Brain microvascular endothelial cell (primary cell): Measurements from ENCODE around the gene HMGN3.

Experiments
- DNase-seq: peaks from one replicate; pipeline ENCODE4 v3.0.0-alpha.2; 2020
- H3K27ac ChIP-seq: fragments of 250-450 bp; sonication (Bioruptor Pico); 2 replicates; pipeline ENCODE4 v1.5.1; 2020; ENCODE audit warnings: mild to moderate bottlenecking, moderate library complexity
- H3K27me3 ChIP-seq: fragments of 250-450 bp; sonication (Bioruptor Pico); replicated peaks from 2 replicates; pipeline ENCODE4 v1.5.1; 2020; ENCODE audit warnings: mild to moderate bottlenecking
- H3K36me3 ChIP-seq: fragments of 250-450 bp; sonication (Bioruptor Pico); replicated peaks from 2 replicates; pipeline ENCODE4 v1.5.1; 2020; ENCODE audit warnings: mild to moderate bottlenecking
- H3K4me3 ChIP-seq: 2 replicates; pipeline ENCODE4 v1.5.1; 2011; ENCODE audit warnings: low read depth, mild to moderate bottlenecking, control low read depth, low read length, moderate library complexity
- in situ Hi-C: cut with HindIII; loops from 2 replicates; pipeline ENCODE4 v1.10.0; 2017; ENCODE audit warnings: low sequenced_read_pairs, low pct_ligation_motif_present
- TF ChIP-seq, protein P1 (sequence below): IDR thresholded peaks from 2 replicates; pipeline ENCODE4 v1.5.1; 2011; ENCODE audit warnings: low read depth, mild to moderate bottlenecking, moderate library complexity, low read length, control low read depth, inconsistent platforms; ENCODE audit errors: missing control alignments

HMGN3 gene

GRCh38 chr6:79231666-79232065 lies 2.8 kb downstream of the HMGN3 start:
- no peak for DNase-seq
- TF ChIP-seq, protein P1, sequence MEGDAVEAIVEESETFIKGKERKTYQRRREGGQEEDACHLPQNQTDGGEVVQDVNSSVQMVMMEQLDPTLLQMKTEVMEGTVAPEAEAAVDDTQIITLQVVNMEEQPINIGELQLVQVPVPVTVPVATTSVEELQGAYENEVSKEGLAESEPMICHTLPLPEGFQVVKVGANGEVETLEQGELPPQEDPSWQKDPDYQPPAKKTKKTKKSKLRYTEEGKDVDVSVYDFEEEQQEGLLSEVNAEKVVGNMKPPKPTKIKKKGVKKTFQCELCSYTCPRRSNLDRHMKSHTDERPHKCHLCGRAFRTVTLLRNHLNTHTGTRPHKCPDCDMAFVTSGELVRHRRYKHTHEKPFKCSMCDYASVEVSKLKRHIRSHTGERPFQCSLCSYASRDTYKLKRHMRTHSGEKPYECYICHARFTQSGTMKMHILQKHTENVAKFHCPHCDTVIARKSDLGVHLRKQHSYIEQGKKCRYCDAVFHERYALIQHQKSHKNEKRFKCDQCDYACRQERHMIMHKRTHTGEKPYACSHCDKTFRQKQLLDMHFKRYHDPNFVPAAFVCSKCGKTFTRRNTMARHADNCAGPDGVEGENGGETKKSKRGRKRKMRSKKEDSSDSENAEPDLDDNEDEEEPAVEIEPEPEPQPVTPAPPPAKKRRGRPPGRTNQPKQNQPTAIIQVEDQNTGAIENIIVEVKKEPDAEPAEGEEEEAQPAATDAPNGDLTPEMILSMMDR = no peak
- H3K27me3 ChIP-seq = no peaks in the 10 kb centered on the region
- H3K27ac ChIP-seq = no peak overlapping the region
- no peaks in the 10 kb centered on the region for H3K36me3 ChIP-seq
- in situ Hi-C loops = no loop called here
- no peak overlapping the region for H3K4me3 ChIP-seq

GRCh38 chr6:79231101-79231500 lies 3.4 kb downstream of the HMGN3 start:
- H3K27ac ChIP-seq = no peak overlapping the region
- no peak overlapping the region for H3K4me3 ChIP-seq
- H3K27me3 ChIP-seq = no peaks in the 10 kb centered on the region
- no peak for DNase-seq
- no peaks in the 10 kb centered on the region for H3K36me3 ChIP-seq
- in situ Hi-C loops = no loop called here
- TF ChIP-seq, protein P1 = no peak

DNA sequence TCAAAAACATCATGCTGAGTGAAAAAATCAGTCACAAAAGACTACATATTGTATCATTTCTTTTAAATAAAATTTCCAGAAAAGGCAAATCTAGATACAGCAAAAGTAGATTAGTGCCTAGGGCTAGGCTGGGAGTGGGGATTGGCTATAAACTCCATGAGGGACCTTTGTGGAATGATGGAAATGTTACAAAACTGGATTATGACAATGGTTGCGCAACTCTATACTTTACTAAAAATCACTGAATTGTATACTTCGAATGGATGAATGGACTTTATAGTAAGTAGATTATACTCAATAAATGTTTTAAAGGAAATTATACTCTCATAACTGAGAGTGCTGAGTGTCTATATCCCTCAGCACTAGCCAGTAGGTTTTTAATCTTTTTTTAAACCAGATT lies 4.3 kb downstream of the HMGN3 start:
- Histone ChIP-seq H3K4me3 (no peak overlapping the region), H3K36me3 (no peaks in the 10 kb centered on the region), H3K27me3 (no peaks in the 10 kb centered on the region), H3K27ac (no peak overlapping the region)
- in situ Hi-C loops = no loop called here
- DNase-seq = no peak
- TF ChIP-seq, protein P1 = no peak

- TF ChIP-seq, protein P1 = no peak
- Histone ChIP-seq H3K27ac (no peak overlapping the region), H3K4me3 (no peak overlapping the region), H3K36me3 (no peaks in the 10 kb centered on the region), H3K27me3 (no peaks in the 10 kb centered on the region)
- no peak for DNase-seq
- in situ Hi-C loops = no loop called here
Observed at GRCh38 chr6:79227445-79227844, 7.0 kb downstream of the HMGN3 start.

- Histone ChIP-seq H3K36me3 (no peaks in the 10 kb centered on the region), H3K27me3 (no peaks in the 10 kb centered on the region), H3K27ac (no peak overlapping the region), H3K4me3 (no peak overlapping the region)
- TF ChIP-seq, protein P1 = no peak
- DNase-seq = no peak
- in situ Hi-C loops = no loop called here
Observed at GRCh38 chr6:79226660-79227059, 7.8 kb downstream of the HMGN3 start.
